ENCODE measurements around the gene SUSD6.

- TF ChIP-seq POLR2A (IDR thresholded peaks at IDR 0.05; ENCODE audit: low read depth, low read length) (no peak; the same call in 1 of the 2 replicates), POLR2AphosphoS5 (IDR thresholded peaks at IDR 0.05; ENCODE audit: low read depth, low read length) (no peak), TAF1 (IDR thresholded peaks at IDR 0.05; ENCODE audit: borderline replicate concordance, low read depth, low read length) (no peak)
Observed at GRCh38 chr14:69715725-69716477, 104.5 kb downstream of the SUSD6 start.
